Erythroblast (primary cell): ENCODE results near the gene GFY.

Experiments used
- GATA1 ChIP-seq: IDR thresholded peaks from 2 replicates; pipeline ENCODE4 v1.6.1; 2011; ENCODE audit warnings: low read depth, mild to moderate bottlenecking, control low read depth, low read length, moderate library complexity
- POLR2A ChIP-seq: IDR thresholded peaks from 2 replicates; pipeline ENCODE4 v1.6.1; 2011; ENCODE audit warnings: mild to moderate bottlenecking, low read length

- TF ChIP-seq POLR2A, result no peak
- no peak for TF ChIP-seq GATA1
Observed at GRCh38 chr19:49427339-49427738, 2.2 kb downstream of the GFY start.
